KMS-11 (cell line): ENCODE measurements around the gene MDN1.

Source experiments
- H2AFZ ChIP-seq: fragments of 200-600 bp; sonication (generic); 2 replicates; pipeline ENCODE4 v1.6.1; 2016; ENCODE audit warnings: antibody characterized with exemption, mixed run types, low read depth
- H3K27ac ChIP-seq: fragments of 200-600 bp; sonication (generic); 2 replicates; pipeline ENCODE4 v1.6.1; 2016; ENCODE audit warnings: mild to moderate bottlenecking, mixed run types
- H3K27me3 ChIP-seq: fragments of 200-600 bp; sonication (generic); 2 replicates; pipeline ENCODE4 v1.6.1; 2017; ENCODE audit warnings: mild to moderate bottlenecking, low read depth, mixed run types, moderate library complexity; ENCODE audit not compliant: insufficient read depth
- H3K36me3 ChIP-seq: fragments of 200-600 bp; sonication (generic); 2 replicates; pipeline ENCODE4 v1.6.1; 2017; ENCODE audit warnings: mild to moderate bottlenecking, mixed run types; ENCODE audit not compliant: insufficient read depth
- H3K4me1 ChIP-seq: fragments of 200-600 bp; sonication (generic); 2 replicates; pipeline ENCODE4 v1.6.1; 2016; ENCODE audit warnings: mild to moderate bottlenecking, low read depth, mixed run types; ENCODE audit not compliant: poor library complexity, severe bottlenecking
- H3K4me2 ChIP-seq: fragments of 200-600 bp; sonication (generic); 2 replicates; pipeline ENCODE4 v1.7.0; 2016; ENCODE audit warnings: mild to moderate bottlenecking, mixed run types
- H3K4me3 ChIP-seq: fragments of 200-600 bp; sonication (generic); IDR thresholded peaks from 2 replicates; pipeline ENCODE4 v1.6.1; 2017; ENCODE audit warnings: low read depth, low read length, mixed read lengths; ENCODE audit not compliant: insufficient read depth
- H3K79me2 ChIP-seq: fragments of 200-600 bp; sonication (generic); 2 replicates; pipeline ENCODE4 v1.6.1; 2016; ENCODE audit warnings: low read depth, mixed run types; ENCODE audit not compliant: insufficient read depth
- H3K9ac ChIP-seq: fragments of 200-600 bp; sonication (generic); 2 replicates; pipeline ENCODE4 v1.6.1; 2016; ENCODE audit warnings: mild to moderate bottlenecking, mixed run types
- H4K20me1 ChIP-seq: fragments of 200-600 bp; sonication (generic); 2 replicates; pipeline ENCODE4 v1.6.1; 2016; ENCODE audit warnings: mild to moderate bottlenecking, mixed run types; ENCODE audit not compliant: insufficient read depth
- CTCF ChIP-seq: fragments of 200-600 bp; sonication (generic); conservative IDR thresholded peaks from 2 replicates; pipeline ENCODE4 v1.6.1; 2017; ENCODE audit warnings: low read depth, mild to moderate bottlenecking, antibody characterized with exemption, low read length, moderate library complexity, mixed read lengths

Gene MDN1

GRCh38 chr6:89703292-89703691 is 116.3 kb downstream of the MDN1 start:
- Histone ChIP-seq H3K4me3 (no peak overlapping the region), H3K4me1 (no peaks in the 10 kb centered on the region), H3K27me3 (no peaks in the 10 kb centered on the region), H3K79me2 (no peaks in the 10 kb centered on the region), H3K4me2 (no peak overlapping the region), H3K36me3 (no peaks in the 10 kb centered on the region; the same call in 1 of the 2 replicates), H4K20me1 (no peaks in the 10 kb centered on the region), H3K27ac (no peak overlapping the region), H2AFZ (no peak overlapping the region), H3K9ac (no peak overlapping the region)
- no peak for TF ChIP-seq CTCF

GRCh38 chr6:89702349-89702748 is 117.2 kb downstream of the MDN1 start:
- Histone ChIP-seq H3K9ac (no peak overlapping the region), H2AFZ (no peak overlapping the region), H3K27me3 (no peaks in the 10 kb centered on the region), H4K20me1 (no peaks in the 10 kb centered on the region), H3K79me2 (no peaks in the 10 kb centered on the region), H3K4me3 (no peak overlapping the region), H3K4me2 (no peak overlapping the region), H3K27ac (no peak overlapping the region), H3K4me1 (no peaks in the 10 kb centered on the region), H3K36me3 (no peaks in the 10 kb centered on the region; the same call in 1 of the 2 replicates)
- TF ChIP-seq CTCF = no peak

- no peak overlapping the region for H3K4me3 ChIP-seq
These were observed 123.9 kb downstream of the MDN1 start for GRCh38 chr6:89695667-89696066.

GRCh38 chr6:89694428-89694827 is 125.2 kb downstream of the MDN1 start:
- peaks cover 16% of the 10 kb centered on the region for H3K4me1 ChIP-seq
- H3K36me3 ChIP-seq = no peaks in the 10 kb centered on the region
- H4K20me1 ChIP-seq = no peaks in the 10 kb centered on the region
- no peak overlapping the region for H3K4me2 ChIP-seq
- H3K79me2 ChIP-seq = no peaks in the 10 kb centered on the region
- H2AFZ ChIP-seq = no peak overlapping the region
- no peaks in the 10 kb centered on the region for H3K27me3 ChIP-seq
- no peak overlapping the region for H3K9ac ChIP-seq
- TF ChIP-seq CTCF = no peak
- no peak overlapping the region for H3K4me3 ChIP-seq
- no peak overlapping the region for H3K27ac ChIP-seq

More at GRCh38 chr6:89695667-89696066, 123.9 kb downstream of the MDN1 start:
- Histone ChIP-seq H3K9ac (no peak overlapping the region), H2AFZ (no peak overlapping the region), H4K20me1 (no peaks in the 10 kb centered on the region), H3K27ac (no peak overlapping the region), H3K4me1 (peaks cover 14% of the 10 kb centered on the region), H3K4me2 (no peak overlapping the region), H3K79me2 (no peaks in the 10 kb centered on the region), H3K27me3 (no peaks in the 10 kb centered on the region), H3K36me3 (no peaks in the 10 kb centered on the region)
- TF ChIP-seq CTCF = no peak
